Measurements from ENCODE around the gene GTF3C5.

Gene GTF3C5

GRCh38 chr9:132998831-132999635 is 31.8 kb upstream of the GTF3C5 start:
- Histone ChIP-seq H3K4me3 (ENCODE audit: low read length) (no peak overlapping the region), H3K4me1 (ENCODE audit: insufficient read depth, low read length) (peaks cover 21% of the 10 kb centered on the region), H3K9ac (ENCODE audit: low read depth, low read length) (no peak overlapping the region), H3K9me3 (ENCODE audit: insufficient read depth, low read depth, low read length) (no peaks in the 10 kb centered on the region), H3K27ac (ENCODE audit: low read depth, low read length) (no peak overlapping the region), H3K36me3 (ENCODE audit: insufficient read depth, low read length) (no peaks in the 10 kb centered on the region), H3K27me3 (ENCODE audit: insufficient read depth, low read length) (peaks cover 46% of the 10 kb centered on the region)
- WGBS: 88% methylated on average over 18 of the region's 18 CpGs

- H3K9me3 ChIP-seq (ENCODE audit: insufficient read depth, low read depth, low read length): no peaks in the 10 kb centered on the region
- H3K27ac ChIP-seq (ENCODE audit: low read depth, low read length): no peak overlapping the region
- H3K4me1 ChIP-seq (ENCODE audit: insufficient read depth, low read length): peaks cover 25% of the 10 kb centered on the region
- 68% methylated on average over 13 of the region's 13 CpGs for WGBS
- no peak overlapping the region for H3K9ac ChIP-seq (ENCODE audit: low read depth, low read length)
- H3K36me3 ChIP-seq (ENCODE audit: insufficient read depth, low read length): no peaks in the 10 kb centered on the region
- no peak overlapping the region for H3K4me3 ChIP-seq (ENCODE audit: low read length)
- peaks cover 79% of the 10 kb centered on the region for H3K27me3 ChIP-seq (ENCODE audit: insufficient read depth, low read length)
These were observed 28.4 kb upstream of the GTF3C5 start for GRCh38 chr9:133002147-133003070.

GRCh38 chr9:133003071-133003461 is 27.7 kb upstream of the GTF3C5 start:
- H3K4me3 ChIP-seq (ENCODE audit: low read length): no peak overlapping the region
- 38% methylated on average over 13 of the region's 13 CpGs for WGBS

GRCh38 chr9:133003671-133004090 is 27.1 kb upstream of the GTF3C5 start:
- Histone ChIP-seq H3K27me3 (ENCODE audit: insufficient read depth, low read length) (peaks cover 91% of the 10 kb centered on the region), H3K9me3 (ENCODE audit: insufficient read depth, low read depth, low read length) (no peaks in the 10 kb centered on the region), H3K27ac (ENCODE audit: low read depth, low read length) (no peak overlapping the region), H3K36me3 (ENCODE audit: insufficient read depth, low read length) (no peaks in the 10 kb centered on the region), H3K4me1 (ENCODE audit: insufficient read depth, low read length) (peaks cover 25% of the 10 kb centered on the region), H3K4me3 (ENCODE audit: low read length) (no peak overlapping the region), H3K9ac (ENCODE audit: low read depth, low read length) (no peak overlapping the region)
- 15% methylated on average over 9 of the region's 9 CpGs for WGBS

More at GRCh38 chr9:133003071-133003461, 27.7 kb upstream of the GTF3C5 start:
- Histone ChIP-seq H3K27me3 (ENCODE audit: insufficient read depth, low read length) (peaks cover 86% of the 10 kb centered on the region), H3K36me3 (ENCODE audit: insufficient read depth, low read length) (no peaks in the 10 kb centered on the region), H3K27ac (ENCODE audit: low read depth, low read length) (no peak overlapping the region), H3K4me1 (ENCODE audit: insufficient read depth, low read length) (peaks cover 25% of the 10 kb centered on the region), H3K9ac (ENCODE audit: low read depth, low read length) (no peak overlapping the region), H3K9me3 (ENCODE audit: insufficient read depth, low read depth, low read length) (no peaks in the 10 kb centered on the region)

- Histone ChIP-seq H3K4me3 (ENCODE audit: low read length) (no peak overlapping the region), H3K36me3 (ENCODE audit: insufficient read depth, low read length) (no peaks in the 10 kb centered on the region), H3K4me1 (ENCODE audit: insufficient read depth, low read length) (peaks cover 25% of the 10 kb centered on the region), H3K27ac (ENCODE audit: low read depth, low read length) (no peak overlapping the region), H3K9ac (ENCODE audit: low read depth, low read length) (no peak overlapping the region), H3K27me3 (ENCODE audit: insufficient read depth, low read length) (peaks cover 90% of the 10 kb centered on the region), H3K9me3 (ENCODE audit: insufficient read depth, low read depth, low read length) (no peaks in the 10 kb centered on the region)
- 40% methylated on average over 9 of the region's 9 CpGs for WGBS
These were observed 26.5 kb upstream of the GTF3C5 start for GRCh38 chr9:133004091-133004998.

- H3K27me3 ChIP-seq (ENCODE audit: insufficient read depth, low read length): peaks cover 88% of the 10 kb centered on the region
- WGBS: 93% methylated on average over 12 of the region's 14 CpGs
- no peak overlapping the region for H3K4me3 ChIP-seq (ENCODE audit: low read length)
- H3K9ac ChIP-seq (ENCODE audit: low read depth, low read length): no peak overlapping the region
- H3K36me3 ChIP-seq (ENCODE audit: insufficient read depth, low read length): no peaks in the 10 kb centered on the region
- no peak overlapping the region for H3K27ac ChIP-seq (ENCODE audit: low read depth, low read length)
- no peaks in the 10 kb centered on the region for H3K9me3 ChIP-seq (ENCODE audit: insufficient read depth, low read depth, low read length)
- H3K4me1 ChIP-seq (ENCODE audit: insufficient read depth, low read length): peaks cover 25% of the 10 kb centered on the region
These were observed 25.6 kb upstream of the GTF3C5 start for GRCh38 chr9:133004999-133005760.

GRCh38 chr9:133005957-133006356 is 24.8 kb upstream of the GTF3C5 start:
- Histone ChIP-seq H3K9me3 (ENCODE audit: insufficient read depth, low read depth, low read length) (no peaks in the 10 kb centered on the region), H3K4me3 (ENCODE audit: low read length) (no peak overlapping the region), H3K36me3 (ENCODE audit: insufficient read depth, low read length) (no peaks in the 10 kb centered on the region), H3K27me3 (ENCODE audit: insufficient read depth, low read length) (peaks cover 82% of the 10 kb centered on the region), H3K27ac (ENCODE audit: low read depth, low read length) (no peak overlapping the region), H3K9ac (ENCODE audit: low read depth, low read length) (no peak overlapping the region), H3K4me1 (ENCODE audit: insufficient read depth, low read length) (peaks cover 25% of the 10 kb centered on the region)
- 97% methylated on average over 2 of the region's 3 CpGs for WGBS

GRCh38 chr9:133006731-133007352 is 24.0 kb upstream of the GTF3C5 start:
- H3K9me3 ChIP-seq (ENCODE audit: insufficient read depth, low read depth, low read length): no peaks in the 10 kb centered on the region
- no peaks in the 10 kb centered on the region for H3K36me3 ChIP-seq (ENCODE audit: insufficient read depth, low read length)
- H3K9ac ChIP-seq (ENCODE audit: low read depth, low read length): no peak overlapping the region
- no peak overlapping the region for H3K4me3 ChIP-seq (ENCODE audit: low read length)
- peaks cover 78% of the 10 kb centered on the region for H3K27me3 ChIP-seq (ENCODE audit: insufficient read depth, low read length)
- H3K27ac ChIP-seq (ENCODE audit: low read depth, low read length): no peak overlapping the region
- H3K4me1 ChIP-seq (ENCODE audit: insufficient read depth, low read length): peaks cover 25% of the 10 kb centered on the region
- WGBS: 82% methylated on average over 5 of the region's 5 CpGs

GRCh38 chr9:133008406-133008805 is 22.4 kb upstream of the GTF3C5 start:
- H3K4me1 ChIP-seq (ENCODE audit: insufficient read depth, low read length): peaks cover 16% of the 10 kb centered on the region
- no peaks in the 10 kb centered on the region for H3K36me3 ChIP-seq (ENCODE audit: insufficient read depth, low read length)
- H3K9me3 ChIP-seq (ENCODE audit: insufficient read depth, low read depth, low read length): no peaks in the 10 kb centered on the region
- H3K4me3 ChIP-seq (ENCODE audit: low read length): no peak overlapping the region
- 67% methylated on average over 7 of the region's 7 CpGs for WGBS
- H3K27me3 ChIP-seq (ENCODE audit: insufficient read depth, low read length): peaks cover 62% of the 10 kb centered on the region
- no peak overlapping the region for H3K9ac ChIP-seq (ENCODE audit: low read depth, low read length)
- H3K27ac ChIP-seq (ENCODE audit: low read depth, low read length): no peak overlapping the region

- Histone ChIP-seq H3K36me3 (ENCODE audit: insufficient read depth, low read length) (no peaks in the 10 kb centered on the region), H3K4me3 (ENCODE audit: low read length) (no peak overlapping the region), H3K27me3 (ENCODE audit: insufficient read depth, low read length) (peaks cover 58% of the 10 kb centered on the region), H3K4me1 (ENCODE audit: insufficient read depth, low read length) (peaks cover 12% of the 10 kb centered on the region), H3K9ac (ENCODE audit: low read depth, low read length) (no peak overlapping the region), H3K9me3 (ENCODE audit: insufficient read depth, low read depth, low read length) (no peaks in the 10 kb centered on the region), H3K27ac (ENCODE audit: low read depth, low read length) (no peak overlapping the region)
- 91% methylated on average over 2 of the region's 2 CpGs for WGBS
These were observed 22.0 kb upstream of the GTF3C5 start for GRCh38 chr9:133008824-133009223.
